A673 (cell line): ENCODE data around the gene ARHGAP6. TPM values are rescaled to one million over a fixed set of nuclear protein-coding genes. Genes with fewer than 3 reads are reported as not detected.

Experiments
- BruUV-seq: library from RNA; stranded (reverse); fragments of 400-500 nt; replicated peaks from 2 replicates; lab custom pipeline; 2021; lab: Mats Ljungman, UMichigan
- CTCF ChIA-PET: fragments of 300-600 bp; sonication (Branson Sonifier 250); formaldehyde crosslinking; loops from one replicate; lab custom pipeline; 2022; ENCODE audit warnings: antibody characterized with exemption; lab: Charles Lee
- POLR2A ChIA-PET: fragments of 300-600 bp; sonication (Branson Sonifier 250); formaldehyde crosslinking; loops from one replicate; lab custom pipeline; 2022; ENCODE audit warnings: antibody characterized with exemption; ENCODE audit not compliant: low non-redundant PET; lab: Charles Lee
- DNase-seq: peaks from one replicate; pipeline ENCODE4 v3.0.0-alpha.2; 2015; ENCODE audit warnings: low spot score
- H3K27ac ChIP-seq: fragments of 200-600 bp; sonication (generic); 2 replicates; pipeline ENCODE4 v1.5.1; 2016; ENCODE audit warnings: mixed run types, low read depth, mild to moderate bottlenecking, mixed read lengths, antibody characterized with exemption, low read length; ENCODE audit not compliant: poor library complexity, severe bottlenecking
- H3K27me3 ChIP-seq: fragments of 200-600 bp; sonication (generic); replicated peaks from 2 replicates; pipeline ENCODE4 v1.6.1; 2017; ENCODE audit warnings: mixed run types, low read depth, mild to moderate bottlenecking, mixed read lengths, antibody characterized with exemption, low read length; ENCODE audit not compliant: insufficient read depth, poor library complexity
- H3K36me3 ChIP-seq: fragments of 200-600 bp; sonication (generic); 2 replicates; pipeline ENCODE4 v1.6.1; 2016; ENCODE audit warnings: mixed run types, mild to moderate bottlenecking, mixed read lengths, antibody characterized with exemption, low read length; ENCODE audit not compliant: insufficient read depth, poor library complexity, severe bottlenecking
- H3K4me1 ChIP-seq: fragments of 200-600 bp; sonication (generic); 2 replicates; pipeline ENCODE4 v1.6.1; 2017; ENCODE audit warnings: mixed run types, mild to moderate bottlenecking, mixed read lengths, antibody characterized with exemption, low read length; ENCODE audit not compliant: insufficient read depth, poor library complexity, severe bottlenecking
- H3K4me3 ChIP-seq: fragments of 200-600 bp; sonication (generic); 2 replicates; pipeline ENCODE4 v1.5.1; 2016; ENCODE audit warnings: low read depth, mixed run types, mild to moderate bottlenecking, mixed read lengths, low read length; ENCODE audit not compliant: poor library complexity, severe bottlenecking
- H3K9me3 ChIP-seq: fragments of 200-600 bp; sonication (generic); 2 replicates; pipeline ENCODE4 v1.6.1; 2016; ENCODE audit warnings: mixed run types, low read depth, mild to moderate bottlenecking, mixed read lengths, antibody characterized with exemption, low read length; ENCODE audit not compliant: poor library complexity, severe bottlenecking
- EZH2 ChIP-seq: fragments of 200-600 bp; sonication (generic); IDR thresholded peaks from 2 replicates; pipeline ENCODE4 v1.6.1; 2017; ENCODE audit warnings: borderline replicate concordance, low read depth, mild to moderate bottlenecking, mixed read lengths, antibody characterized with exemption, low read length; ENCODE audit not compliant: poor library complexity, severe bottlenecking
- intact Hi-C: fragments of 100-400 bp; cut with micrococcal nuclease; formaldehyde crosslinking; loops from one replicate; pipeline ENCODE4 v1.10.0; 2022; ENCODE audit not compliant: unreplicated experiment
- total RNA-seq: library from RNA; stranded (reverse); gene quantifications from 2 replicates; pipeline ENCODE4 v1.2.3, GENCODE V29; 2021
- TF ChIP-seq, protein P1 (sequence below): fragments of 300-800, 200-600 bp; sonication (generic); conservative IDR thresholded peaks from 2 replicates; pipeline ENCODE4 v1.5.1; 2017; ENCODE audit warnings: low read depth, mild to moderate bottlenecking, antibody characterized with exemption, low read length, moderate library complexity, mixed read lengths

The ARHGAP6 gene
- total RNA-seq, 1 experiment from 2014 or later = not detected

DNA sequence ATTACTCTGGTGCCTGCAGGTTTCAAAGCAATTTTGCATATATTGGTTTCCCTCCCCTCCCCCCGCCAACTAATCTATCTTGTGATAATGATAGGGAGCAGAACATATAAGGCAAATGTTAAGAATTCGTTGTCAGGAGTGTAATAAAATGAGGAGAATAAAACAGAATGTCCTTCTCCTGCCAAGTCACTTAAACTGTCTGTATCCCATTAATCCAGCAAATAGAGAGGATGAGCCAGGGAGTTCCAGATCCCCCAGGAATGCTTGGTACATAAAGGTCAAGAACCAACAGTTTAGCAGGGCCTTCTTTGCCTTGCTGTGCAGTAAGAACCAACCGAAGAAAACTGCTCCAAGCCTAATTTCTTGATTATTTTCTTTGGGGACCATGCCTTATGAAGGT lies 231.1 kb downstream of the ARHGAP6 start:
- Histone ChIP-seq H3K9me3 (no peaks in the 10 kb centered on the region), H3K4me3 (no peak overlapping the region), H3K4me1 (peaks cover 18% of the 10 kb centered on the region), H3K27ac (no peak overlapping the region), H3K36me3 (no peaks in the 10 kb centered on the region), H3K27me3 (no peaks in the 10 kb centered on the region)
- ChIA-PET CTCF (no interaction called here), POLR2A (no interaction called here)
- BruUV-seq = no TSS peak
- TF ChIP-seq, protein P1, sequence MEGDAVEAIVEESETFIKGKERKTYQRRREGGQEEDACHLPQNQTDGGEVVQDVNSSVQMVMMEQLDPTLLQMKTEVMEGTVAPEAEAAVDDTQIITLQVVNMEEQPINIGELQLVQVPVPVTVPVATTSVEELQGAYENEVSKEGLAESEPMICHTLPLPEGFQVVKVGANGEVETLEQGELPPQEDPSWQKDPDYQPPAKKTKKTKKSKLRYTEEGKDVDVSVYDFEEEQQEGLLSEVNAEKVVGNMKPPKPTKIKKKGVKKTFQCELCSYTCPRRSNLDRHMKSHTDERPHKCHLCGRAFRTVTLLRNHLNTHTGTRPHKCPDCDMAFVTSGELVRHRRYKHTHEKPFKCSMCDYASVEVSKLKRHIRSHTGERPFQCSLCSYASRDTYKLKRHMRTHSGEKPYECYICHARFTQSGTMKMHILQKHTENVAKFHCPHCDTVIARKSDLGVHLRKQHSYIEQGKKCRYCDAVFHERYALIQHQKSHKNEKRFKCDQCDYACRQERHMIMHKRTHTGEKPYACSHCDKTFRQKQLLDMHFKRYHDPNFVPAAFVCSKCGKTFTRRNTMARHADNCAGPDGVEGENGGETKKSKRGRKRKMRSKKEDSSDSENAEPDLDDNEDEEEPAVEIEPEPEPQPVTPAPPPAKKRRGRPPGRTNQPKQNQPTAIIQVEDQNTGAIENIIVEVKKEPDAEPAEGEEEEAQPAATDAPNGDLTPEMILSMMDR = no peak
- no peak for TF ChIP-seq EZH2
- no peak for DNase-seq
- intact Hi-C loops = no loop called here

DNA sequence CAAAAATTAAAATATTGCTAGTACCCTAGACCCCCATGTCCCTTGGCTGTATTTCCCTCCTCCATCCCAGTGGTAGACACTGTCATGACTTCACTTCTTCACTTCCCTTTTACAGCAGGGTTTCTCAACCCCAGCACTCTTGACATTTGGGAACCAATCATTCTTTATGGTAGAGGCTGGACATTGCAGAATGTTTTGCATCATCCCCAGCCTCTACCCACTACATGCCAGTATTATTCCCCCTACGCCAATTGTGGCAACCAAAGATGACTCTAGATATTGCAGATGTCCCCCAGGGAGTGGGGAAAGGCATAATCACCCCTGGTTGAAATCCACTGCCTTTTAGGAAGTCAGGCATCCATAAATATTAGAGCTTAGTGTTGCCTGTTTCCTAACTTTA lies 233.9 kb downstream of the ARHGAP6 start:
- Histone ChIP-seq H3K36me3 (no peaks in the 10 kb centered on the region), H3K4me1 (no peaks in the 10 kb centered on the region), H3K9me3 (no peaks in the 10 kb centered on the region), H3K27ac (no peak overlapping the region), H3K27me3 (no peaks in the 10 kb centered on the region), H3K4me3 (no peak overlapping the region)
- TF ChIP-seq EZH2 = no peak
- TF ChIP-seq, protein P1 = no peak
- ChIA-PET POLR2A (no interaction called here), CTCF (no interaction called here)
- no TSS peak for BruUV-seq
- intact Hi-C loops = no loop called here
- no peak for DNase-seq

DNA sequence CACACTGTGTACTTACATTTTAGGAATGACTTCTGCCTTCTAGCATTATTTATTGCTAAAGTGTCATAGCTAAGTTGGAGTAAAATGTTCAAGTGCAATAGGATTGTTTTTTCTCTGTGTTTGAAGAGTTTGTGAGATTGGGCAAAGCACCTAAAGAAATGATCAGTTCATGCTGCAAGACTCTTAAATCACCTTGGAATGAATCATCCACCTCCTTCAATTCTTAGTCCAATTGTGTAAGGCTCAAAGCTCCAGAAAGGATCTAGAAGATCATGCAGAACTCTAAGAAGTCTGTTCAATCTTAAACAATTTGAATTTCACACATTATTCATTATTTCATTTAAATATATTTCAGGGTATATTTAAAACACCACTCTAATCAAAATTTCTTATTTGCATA lies 235.4 kb downstream of the ARHGAP6 start:
- TF ChIP-seq EZH2 = no peak
- TF ChIP-seq, protein P1 = no peak
- H3K4me3 ChIP-seq = no peak overlapping the region
- peaks cover 8% of the 10 kb centered on the region for H3K27me3 ChIP-seq
- H3K9me3 ChIP-seq = no peaks in the 10 kb centered on the region
- H3K36me3 ChIP-seq = no peaks in the 10 kb centered on the region
- no peak overlapping the region for H3K27ac ChIP-seq
- CTCF ChIA-PET = no interaction called here
- POLR2A ChIA-PET = no interaction called here
- intact Hi-C loops = no loop called here
- no peak for DNase-seq
- H3K4me1 ChIP-seq = no peaks in the 10 kb centered on the region
- no TSS peak for BruUV-seq
